Gastroesophageal sphincter (tissue), 4 donors: ENCODE data around the gene ITGA2. TPM values are rescaled to one million over a fixed set of nuclear protein-coding genes. Genes with fewer than 3 reads are reported as not detected.

Source experiments
- ATAC-seq: fragments of 150-250 bp; one replicate; pipeline ENCODE4 v1.9.1; 2016; ENCODE audit warnings: mild to moderate bottlenecking, moderate library complexity
- H3K27ac ChIP-seq, 4 donors: fragments of 200-600 bp; sonication (generic) in 3 of 4; 1 replicate in 3 of 4; 2 replicates in 1 of 4; pipeline ENCODE4 v1.5.1; 2016 to 2019
- H3K27me3 ChIP-seq: fragments of 200-600 bp; sonication (generic); one replicate; pipeline ENCODE4 v1.5.1; 2019
- H3K36me3 ChIP-seq, 2 donors: fragments of 200-600 bp; sonication (generic); one replicate each; pipeline ENCODE4 v1.5.1; 2019; ENCODE audit warnings: control low read depth in 1 of 2
- H3K4me1 ChIP-seq, 3 donors: fragments of 200-600 bp; sonication (generic); 1 replicate in 2 of 3; 2 replicates in 1 of 3; pipeline ENCODE4 v1.5.1; 2016 to 2019; ENCODE audit warnings: control low read depth in 2 of 3
- H3K4me3 ChIP-seq, 2 donors: fragments of 200-600 bp; sonication (generic); one replicate each; pipeline ENCODE4 v1.5.1; 2019; ENCODE audit warnings: mild to moderate bottlenecking in 1 of 2, moderate library complexity in 1 of 2
- H3K9me3 ChIP-seq, 3 donors: fragments of 200-600 bp; sonication (generic); one replicate each; pipeline ENCODE4 v1.5.1; 2017 to 2019; ENCODE audit warnings: control low read depth in 2 of 3
- EP300 ChIP-seq: sonication (generic); formaldehyde crosslinking; IDR thresholded peaks from one replicate; pipeline ENCODE4 v1.6.1; 2017; ENCODE audit warnings: antibody characterized with exemption, mild to moderate bottlenecking
- POLR2A ChIP-seq, 2 donors: fragments of 450-650 bp; IDR thresholded peaks; one replicate each; pipeline ENCODE4 v1.6.1; 2017; ENCODE audit warnings: antibody characterized with exemption in 2 of 2, mild to moderate bottlenecking in 2 of 2, moderate library complexity in 1 of 2
- POLR2AphosphoS5 ChIP-seq: sonication (generic); formaldehyde crosslinking; IDR thresholded peaks from one replicate; pipeline ENCODE4 v1.6.1; 2017; ENCODE audit warnings: antibody characterized with exemption
- WGBS, 2 donors: methylation state at CpG; one replicate each; pipeline ENCODE4 v1.1.5; 2018; ENCODE audit warnings: low coverage in 1 of 2; 5-methylcytosine and 5-hydroxymethylcytosine counted together
- total RNA-seq, 4 donors: library from RNA; depleted of rRNA; stranded (reverse); fragments of >200 nt; gene quantifications; one replicate each; pipeline ENCODE4 v1.1.0, GENCODE V29; 2016
- TF ChIP-seq, protein P1 (sequence below), 4 experiments: fragments of 200-600 bp in 2 of 4; fragments of 450-650 bp in 2 of 4; sonication (generic) in 1 of 4; IDR thresholded peaks; one replicate each; pipeline ENCODE4 v1.5.1; 2017 to 2019; ENCODE audit warnings: antibody characterized with exemption in 4 of 4, mild to moderate bottlenecking in 2 of 4, moderate library complexity in 2 of 4

ITGA2 gene
- total RNA-seq, 4 donors from 2014 or later, result 1.5 to 14.6 (median 10.0) TPM

- no peak overlapping the region for H3K27ac ChIP-seq
- H3K9me3 ChIP-seq, result peaks cover 0 to 12% (median 0%) of the 10 kb centered on the region in 3 donors
- no peaks in the 10 kb centered on the region for H3K36me3 ChIP-seq
- H3K4me1 ChIP-seq, result no peaks in the 10 kb centered on the region
- no peak overlapping the region for H3K4me3 ChIP-seq
- no peak for ATAC-seq
- no peak for TF ChIP-seq POLR2AphosphoS5
- no peaks in the 10 kb centered on the region for H3K27me3 ChIP-seq
- WGBS, 2 donors, result no CpG with 5 or more reads among the region's 7 CpGs
Observed at GRCh38 chr5:52977264-52977897, 11.8 kb upstream of the ITGA2 start.

- TF ChIP-seq, protein P1, sequence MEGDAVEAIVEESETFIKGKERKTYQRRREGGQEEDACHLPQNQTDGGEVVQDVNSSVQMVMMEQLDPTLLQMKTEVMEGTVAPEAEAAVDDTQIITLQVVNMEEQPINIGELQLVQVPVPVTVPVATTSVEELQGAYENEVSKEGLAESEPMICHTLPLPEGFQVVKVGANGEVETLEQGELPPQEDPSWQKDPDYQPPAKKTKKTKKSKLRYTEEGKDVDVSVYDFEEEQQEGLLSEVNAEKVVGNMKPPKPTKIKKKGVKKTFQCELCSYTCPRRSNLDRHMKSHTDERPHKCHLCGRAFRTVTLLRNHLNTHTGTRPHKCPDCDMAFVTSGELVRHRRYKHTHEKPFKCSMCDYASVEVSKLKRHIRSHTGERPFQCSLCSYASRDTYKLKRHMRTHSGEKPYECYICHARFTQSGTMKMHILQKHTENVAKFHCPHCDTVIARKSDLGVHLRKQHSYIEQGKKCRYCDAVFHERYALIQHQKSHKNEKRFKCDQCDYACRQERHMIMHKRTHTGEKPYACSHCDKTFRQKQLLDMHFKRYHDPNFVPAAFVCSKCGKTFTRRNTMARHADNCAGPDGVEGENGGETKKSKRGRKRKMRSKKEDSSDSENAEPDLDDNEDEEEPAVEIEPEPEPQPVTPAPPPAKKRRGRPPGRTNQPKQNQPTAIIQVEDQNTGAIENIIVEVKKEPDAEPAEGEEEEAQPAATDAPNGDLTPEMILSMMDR (IDR thresholded peaks at IDR 0.05), result no peak
- TF ChIP-seq EP300 (no peak), POLR2A (IDR thresholded peaks at IDR 0.05) (no peak), POLR2AphosphoS5 (no peak)
- Histone ChIP-seq H3K9me3 (peaks cover 0 to 4% (median 0%) of the 10 kb centered on the region in 3 donors), H3K27me3 (no peaks in the 10 kb centered on the region), H3K27ac (no peak overlapping the region), H3K4me3 (no peak overlapping the region), H3K4me1 (peaks cover 0 to 12% (median 0%) of the 10 kb centered on the region in 3 donors), H3K36me3 (no peaks in the 10 kb centered on the region)
- WGBS, 2 donors, result 71 to 86% methylated on average over 2 to 4 of the region's 4 CpGs
- ATAC-seq, result no peak
Observed at GRCh38 chr5:52981507-52981906, 7.6 kb upstream of the ITGA2 start.

DNA sequence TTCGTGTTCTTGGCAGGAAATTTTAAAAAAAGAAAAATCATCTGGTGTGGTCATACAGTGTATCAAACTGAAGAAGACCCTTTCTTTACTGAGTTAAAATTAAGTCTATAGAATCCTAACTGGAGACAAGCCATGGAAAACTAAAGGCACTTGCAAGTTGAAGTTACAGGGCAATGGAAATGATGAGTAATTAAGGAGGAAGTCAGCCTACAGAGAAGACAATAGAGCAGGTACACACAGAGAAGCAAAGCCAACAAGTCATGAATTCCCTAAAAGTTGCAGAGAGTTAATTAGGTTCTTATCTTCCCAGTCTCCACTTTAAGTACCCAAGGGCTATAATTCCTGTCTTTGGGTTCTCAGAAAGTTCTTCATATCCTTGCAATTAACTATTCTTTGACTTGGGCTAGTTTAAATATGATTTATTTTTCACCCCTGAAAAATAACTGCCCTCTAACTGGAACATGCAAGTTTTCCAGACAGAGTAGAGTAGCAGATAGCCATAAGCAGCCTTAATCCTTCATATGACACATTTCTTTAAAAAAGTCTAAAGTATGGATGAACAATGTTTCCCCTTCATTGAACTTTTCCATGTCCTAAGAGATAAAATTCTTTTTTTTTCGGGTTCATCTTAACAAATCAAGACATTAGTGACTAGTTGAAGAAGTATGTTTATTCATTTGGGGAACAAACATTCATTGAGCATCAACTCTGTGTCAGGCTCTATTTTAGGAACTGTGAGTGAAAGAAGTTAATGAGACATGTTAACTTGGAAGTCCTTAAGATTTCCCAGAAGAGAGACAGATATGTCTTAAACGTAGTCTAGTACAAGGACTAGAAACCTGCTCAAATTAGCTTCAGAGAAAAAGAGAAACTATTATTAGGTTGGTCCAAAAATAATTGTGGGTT lies 5.2 kb upstream of the ITGA2 start:
- H3K27ac ChIP-seq, result no peak overlapping the region
- peaks cover 0 to 23% (median 4%) of the 10 kb centered on the region in 3 donors for H3K4me1 ChIP-seq
- no peak overlapping the region for H3K4me3 ChIP-seq
- no peaks in the 10 kb centered on the region for H3K36me3 ChIP-seq
- WGBS, 2 donors, result 12 to 20% methylated on average over 3 of the region's 3 CpGs
- H3K27me3 ChIP-seq, result no peaks in the 10 kb centered on the region
- TF ChIP-seq EP300 (no peak), POLR2AphosphoS5 (peak; percentile 25)
- no peak for ATAC-seq
- no peaks in the 10 kb centered on the region for H3K9me3 ChIP-seq

GRCh38 chr5:52985306-52985705 lies 3.8 kb upstream of the ITGA2 start:
- no peak overlapping the region for H3K27ac ChIP-seq
- no peak for TF ChIP-seq EP300
- TF ChIP-seq, protein P1 (IDR thresholded peaks at IDR 0.05), result no peak
- no peak overlapping the region for H3K4me3 ChIP-seq
- H3K27me3 ChIP-seq, result no peaks in the 10 kb centered on the region
- peaks cover 0 to 30% (median 4%) of the 10 kb centered on the region in 3 donors for H3K4me1 ChIP-seq
- H3K36me3 ChIP-seq, result no peaks in the 10 kb centered on the region
- WGBS, 2 donors, result 78 to 83% methylated on average over 3 of the region's 3 CpGs
- no peak for ATAC-seq
- H3K9me3 ChIP-seq, result no peaks in the 10 kb centered on the region

DNA sequence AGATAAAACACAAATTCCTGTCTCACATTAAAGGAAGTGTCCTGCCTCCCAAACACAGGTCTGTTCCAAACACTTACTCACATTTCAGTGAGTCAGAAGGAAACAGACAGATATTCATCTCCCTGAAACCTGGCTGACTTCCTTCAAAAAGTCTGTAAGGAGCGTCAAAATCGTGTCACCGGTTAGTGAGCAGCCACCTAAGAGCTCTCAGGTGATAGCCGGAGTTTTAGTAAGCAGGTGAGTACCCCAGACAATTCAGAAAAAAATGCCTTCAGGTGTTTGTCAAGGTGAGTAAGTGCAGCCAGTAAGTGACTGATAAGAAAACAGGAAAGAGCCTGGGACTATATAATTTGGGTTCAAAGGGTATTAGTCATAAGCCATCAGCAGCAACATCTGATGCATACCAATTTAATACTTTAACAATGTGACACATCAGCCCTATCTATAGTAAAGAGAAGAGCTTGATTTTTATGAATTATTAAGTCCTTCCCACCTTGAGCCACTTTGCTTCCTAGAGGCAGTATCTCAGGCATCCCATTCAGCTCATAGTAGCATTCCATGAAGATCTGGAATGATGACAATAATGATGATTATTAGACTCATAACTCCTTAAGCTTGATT lies 1.3 kb upstream of the ITGA2 start:
- Histone ChIP-seq H3K27me3 (no peaks in the 10 kb centered on the region), H3K36me3 (no peaks in the 10 kb centered on the region), H3K9me3 (no peaks in the 10 kb centered on the region), H3K27ac (peak overlapping the region in 2 of 4 donors; percentile 81 to 82), H3K4me3 (no peak overlapping the region), H3K4me1 (peaks cover 0 to 38% (median 4%) of the 10 kb centered on the region in 3 donors)
- TF ChIP-seq, protein P1 (IDR thresholded peaks at IDR 0.05), result no peak
- no peak for TF ChIP-seq POLR2AphosphoS5
- TF ChIP-seq EP300, result no peak
- no peak for TF ChIP-seq POLR2A (IDR thresholded peaks at IDR 0.05)
- no peak for ATAC-seq
- 62 to 63% methylated on average over 4 of the region's 4 CpGs for WGBS, 2 donors
